GM19035 (cell line): ENCODE data around the gene MEOX2.

ENCODE experiments used
- ATAC-seq: cut with Tn5 transposase; IDR thresholded peaks from one replicate; pipeline ENCODE4 v1.9.1; 2021; ENCODE audit not compliant: unreplicated experiment

MEOX2 gene

GRCh38 chr7:15686295-15686956 is at the start of gene MEOX2:
TSS of gene MEOX2 (minus strand) at chr7:15686683. CDS start at chr7:15686402, 281 bp downstream.
- ATAC-seq: no peak

- no peak for ATAC-seq
Measured at GRCh38 chr7:15729746-15730145, 43.3 kb upstream of the MEOX2 start.

GRCh38 chr7:15725051-15725450 is 38.6 kb upstream of the MEOX2 start:
- no peak for ATAC-seq

DNA sequence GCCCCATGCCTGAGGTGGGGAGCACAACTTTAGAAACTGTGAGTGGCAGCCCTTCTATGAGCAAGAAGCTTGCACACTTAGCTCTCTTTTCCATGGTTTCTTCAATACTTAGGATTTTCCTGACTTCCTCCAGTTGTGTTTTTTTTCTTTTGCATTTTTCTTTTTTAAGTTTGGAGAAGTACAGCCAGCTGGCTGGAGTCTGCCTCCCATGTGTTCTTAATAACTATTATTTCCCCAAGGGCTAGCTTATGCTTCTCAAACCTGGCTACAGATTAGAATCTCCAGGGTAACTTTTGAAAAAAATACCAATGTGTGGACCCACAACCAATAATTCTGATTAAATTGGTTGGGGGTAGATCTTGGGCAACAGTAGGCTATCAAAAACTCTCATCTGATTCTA is 37.4 kb upstream of the MEOX2 start:
- no peak for ATAC-seq

DNA sequence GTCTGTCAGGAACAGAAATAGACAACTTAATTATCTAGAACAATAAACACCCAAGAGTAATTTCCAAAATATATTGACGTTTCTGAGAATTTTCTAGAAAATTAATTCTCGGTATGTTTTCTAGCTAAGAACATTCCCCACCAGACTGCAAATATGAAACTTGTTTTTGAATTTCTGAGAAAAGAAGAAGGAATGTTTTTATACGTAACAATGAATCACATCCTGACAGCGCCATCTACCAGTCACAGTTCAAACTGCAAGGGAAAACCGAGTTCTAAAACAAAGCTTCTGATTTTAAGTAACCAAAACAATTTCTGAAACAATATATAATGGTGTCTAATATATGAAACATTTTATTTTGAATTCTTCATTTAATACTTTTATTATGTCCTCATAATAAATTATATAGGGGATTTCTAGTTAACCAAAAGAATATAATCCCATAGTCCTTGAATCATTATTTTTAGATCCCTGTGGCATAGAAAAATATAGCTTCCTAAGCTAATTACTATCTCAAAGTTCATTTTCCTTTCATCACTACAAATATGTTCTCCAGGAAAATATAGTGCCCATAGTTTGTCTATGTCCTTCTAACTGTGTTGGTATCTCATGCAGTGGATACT is 34.5 kb upstream of the MEOX2 start:
- ATAC-seq: no peak

GRCh38 chr7:15719311-15719710 is 32.8 kb upstream of the MEOX2 start:
- no peak for ATAC-seq

- ATAC-seq: no peak
Measured at GRCh38 chr7:15715435-15715834, 29.0 kb upstream of the MEOX2 start.

DNA sequence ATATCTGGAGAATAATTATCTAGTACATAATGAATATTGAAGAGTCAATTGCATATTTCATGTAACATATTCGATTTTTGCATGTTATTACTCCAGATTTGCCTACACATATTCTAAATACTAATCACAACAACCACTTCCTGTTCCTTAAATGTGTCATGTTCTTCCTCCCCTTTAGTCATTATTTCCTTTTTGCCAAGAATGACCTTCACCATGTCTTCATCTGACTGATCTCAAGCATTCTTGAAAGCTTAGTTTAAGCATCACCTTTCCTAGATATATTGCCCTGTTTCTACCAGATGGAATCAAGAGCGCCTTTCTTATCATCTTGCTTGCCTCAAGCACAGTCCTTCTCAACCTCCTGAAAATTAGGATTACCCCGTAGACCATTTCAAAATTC is 23.5 kb upstream of the MEOX2 start:
- no peak for ATAC-seq

DNA sequence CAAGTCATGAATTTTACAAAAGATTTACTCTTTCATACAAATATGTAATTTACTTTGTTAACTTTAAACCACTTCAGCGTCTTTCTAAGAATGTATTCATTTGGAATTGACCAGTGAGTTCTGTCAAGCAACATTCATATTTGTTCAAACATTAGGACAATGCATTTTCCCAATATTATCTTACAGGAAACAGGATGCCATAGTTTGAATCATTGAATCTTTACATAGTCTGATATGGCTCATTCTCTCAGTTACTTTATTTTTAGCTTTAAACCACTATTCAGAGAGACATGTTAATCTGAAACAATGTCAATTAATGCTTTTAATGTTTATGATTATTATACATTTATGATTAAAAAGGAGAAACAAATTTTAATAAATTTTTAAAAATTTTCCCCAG is 21.1 kb upstream of the MEOX2 start:
- ATAC-seq: no peak

- no peak for ATAC-seq
Measured at GRCh38 chr7:15703732-15704131, 17.2 kb upstream of the MEOX2 start.

- no peak for ATAC-seq
Measured at GRCh38 chr7:15692501-15693020, 6.1 kb upstream of the MEOX2 start.

DNA sequence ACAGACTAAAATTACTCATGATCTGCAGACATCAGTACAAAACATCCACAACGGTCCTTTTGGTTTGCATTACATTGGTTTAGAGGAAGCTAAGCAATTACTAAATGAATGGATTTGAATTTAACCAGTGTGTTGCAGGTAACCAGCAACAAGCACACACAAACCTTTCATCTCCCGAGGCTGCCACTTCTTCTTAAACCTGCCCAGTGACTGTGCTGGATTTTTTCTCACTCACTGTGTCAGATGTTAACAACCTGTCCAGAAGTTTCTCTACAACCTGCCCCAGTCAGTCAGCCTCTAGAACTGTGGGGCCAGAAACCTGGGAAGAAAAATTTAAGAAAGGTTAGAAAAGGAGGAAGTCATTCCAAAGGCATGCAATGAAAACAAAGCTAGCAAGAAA is 2.4 kb upstream of the MEOX2 start:
- ATAC-seq: no peak

DNA sequence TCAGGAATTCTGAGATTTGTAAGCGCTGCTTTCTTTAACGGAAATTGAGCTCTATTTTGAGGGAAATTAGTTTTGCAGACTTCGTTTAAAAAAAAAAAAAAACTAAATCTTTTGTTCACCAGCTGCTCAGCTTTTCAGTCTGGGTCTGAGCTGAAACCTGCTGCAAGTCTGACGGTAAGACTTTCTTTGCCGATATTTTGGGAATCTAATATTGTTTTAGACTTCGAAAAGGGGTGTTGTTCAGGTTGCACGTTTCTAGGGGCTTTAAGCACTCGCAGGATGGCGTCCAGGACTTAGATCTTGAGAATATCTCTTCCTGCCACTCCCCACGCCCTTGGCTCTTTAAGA is 1.8 kb upstream of the MEOX2 start:
- no peak for ATAC-seq

DNA sequence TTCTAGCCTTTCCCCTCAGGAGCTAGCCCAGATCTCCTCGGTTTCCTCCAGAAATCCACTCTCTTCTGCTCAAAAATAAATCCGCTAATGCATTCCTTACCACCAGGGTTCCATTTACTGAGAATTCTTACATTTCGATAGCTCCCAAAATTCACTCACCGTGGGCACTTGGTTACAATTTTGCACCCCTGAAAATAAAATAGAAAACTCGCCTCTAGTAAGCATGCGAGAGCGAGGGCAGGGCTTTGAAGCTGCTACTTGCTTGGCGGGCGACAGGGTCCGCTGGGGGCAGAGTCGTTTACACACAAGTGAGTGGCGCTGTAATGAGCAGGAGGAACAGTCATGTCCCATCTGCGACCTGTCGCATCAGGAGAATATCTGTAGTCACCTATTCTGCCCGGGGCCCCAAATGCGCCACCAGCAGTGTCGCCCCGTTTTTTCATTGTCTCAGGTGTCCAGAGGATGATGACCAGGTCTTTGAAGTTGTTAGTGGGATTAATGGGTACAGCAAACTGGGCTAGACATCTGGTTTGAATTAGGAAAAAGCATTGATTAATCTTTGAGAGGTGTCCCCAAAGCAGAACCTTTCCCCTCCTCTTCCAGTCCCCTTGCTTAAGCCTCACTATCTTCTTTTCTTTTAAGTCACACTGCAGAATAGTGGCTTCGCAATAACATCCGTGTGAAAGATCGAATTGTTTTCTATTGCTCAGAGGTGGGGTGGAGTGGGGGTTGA is 1.2 kb upstream of the MEOX2 start:
- no peak for ATAC-seq

GRCh38 chr7:15686957-15687545 is 568 bp upstream of the MEOX2 start:
- ATAC-seq: no peak

GRCh38 chr7:15685358-15686294 is 857 bp downstream of the MEOX2 start:
- no peak for ATAC-seq

GRCh38 chr7:15684871-15685270 is 1.6 kb downstream of the MEOX2 start:
- no peak for ATAC-seq

GRCh38 chr7:15684111-15684800 is 2.2 kb downstream of the MEOX2 start:
- ATAC-seq: no peak

DNA sequence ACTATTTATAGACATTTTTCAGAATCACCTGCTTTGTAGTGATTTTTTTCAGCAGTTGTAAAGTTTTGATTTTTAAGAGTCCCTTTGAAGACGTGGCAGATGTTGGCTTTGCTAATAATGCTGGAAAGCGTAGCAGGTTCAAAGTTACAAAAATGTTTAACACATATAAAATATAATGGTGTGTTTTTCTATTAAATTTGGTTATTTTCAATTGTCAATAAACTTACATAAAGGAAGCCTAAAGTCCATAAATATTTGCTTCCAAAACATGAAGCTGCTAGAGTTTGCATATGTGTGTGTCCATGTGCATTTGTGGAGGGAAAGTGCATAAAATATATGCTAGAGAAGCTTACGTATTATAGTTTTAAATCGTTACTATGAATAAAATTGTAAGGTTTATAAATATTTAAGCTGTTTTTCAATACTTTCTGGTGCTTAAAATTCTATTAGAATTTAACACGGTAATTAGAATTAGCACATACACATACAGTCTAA is 3.7 kb downstream of the MEOX2 start:
- ATAC-seq: no peak

- ATAC-seq: no peak
Measured at GRCh38 chr7:15682111-15682510, 4.4 kb downstream of the MEOX2 start.
